IMR-90 (cell line): ENCODE measurements around the gene KATNIP. TPM values are rescaled to one million over a fixed set of nuclear protein-coding genes. Genes with fewer than 3 reads are reported as not detected.

Source experiments
- ATAC-seq: fragments of 200-7000 bp; cut with Tn5 transposase; 2 replicates; pipeline ENCODE4 v1.9.1; 2020; ENCODE audit warnings: low read depth, mild to moderate bottlenecking, moderate library complexity
- BruUV-seq: library from RNA; stranded (reverse); fragments of 400-500 nt; replicated peaks from 2 replicates; lab custom pipeline; 2021; lab: Mats Ljungman, UMichigan
- CTCF ChIA-PET: fragments of 300-600 bp; formaldehyde crosslinking; extraction: SDS; loops from one replicate; lab custom pipeline; 2021; ENCODE audit warnings: antibody characterized with exemption; lab: Yijun Ruan, JAX
- POLR2A ChIA-PET: fragments of 300-600 bp; sonication (Branson Sonifier 250); formaldehyde crosslinking; loops from one replicate; lab custom pipeline; 2022; ENCODE audit warnings: antibody characterized with exemption; ENCODE audit not compliant: unreplicated experiment; lab: Charles Lee
- DNase-seq: peaks from one replicate; pipeline ENCODE4 v3.0.0; 2013
- H2AFZ ChIP-seq: replicated peaks from 2 replicates; pipeline ENCODE3; 2013; ENCODE audit warnings: low read length, mild to moderate bottlenecking; ENCODE audit not compliant: poor library complexity
- H2AK5ac ChIP-seq: 2 replicates; pipeline ENCODE4 v1.6.1; 2013; ENCODE audit warnings: low read depth, low read length, inconsistent platforms
- H2AK9ac ChIP-seq: replicated peaks from 2 replicates; pipeline ENCODE3; 2013; ENCODE audit warnings: mild to moderate bottlenecking, low read depth, low read length, moderate library complexity; ENCODE audit not compliant: poor library complexity
- H2BK120ac ChIP-seq: 2 replicates; pipeline ENCODE4 v1.6.1; 2013; ENCODE audit warnings: low read depth, low read length, inconsistent platforms
- H2BK15ac ChIP-seq: 3 replicates; pipeline ENCODE4 v1.6.1; 2013; ENCODE audit warnings: low read depth, low read length, inconsistent platforms
- H2BK20ac ChIP-seq: 2 replicates; pipeline ENCODE4 v1.6.1; 2013; ENCODE audit warnings: low read depth, mild to moderate bottlenecking, inconsistent platforms, low read length, moderate library complexity
- H2BK5ac ChIP-seq: 2 replicates; pipeline ENCODE4 v1.6.1; 2013; ENCODE audit warnings: mild to moderate bottlenecking, low read depth, low read length, inconsistent platforms; ENCODE audit not compliant: poor library complexity, severe bottlenecking
- H3K14ac ChIP-seq: replicated peaks from 2 replicates; pipeline ENCODE4 v1.6.1; 2013; ENCODE audit warnings: low read depth, low read length, inconsistent platforms
- H3K18ac ChIP-seq: 2 replicates; pipeline ENCODE4 v1.6.1; 2013; ENCODE audit warnings: low read depth, low read length, control low read depth
- H3K23ac ChIP-seq: 2 replicates; pipeline ENCODE4 v1.6.1; 2013; ENCODE audit warnings: low read depth, low read length, inconsistent platforms
- H3K27ac ChIP-seq: 2 replicates; pipeline ENCODE4 v1.5.1; 2013; ENCODE audit warnings: mild to moderate bottlenecking, control low read depth, low read length; ENCODE audit not compliant: insufficient read depth
- H3K27me3 ChIP-seq: 2 replicates; pipeline ENCODE4 v1.6.1; 2013; ENCODE audit warnings: low read length; ENCODE audit not compliant: control insufficient read depth, insufficient read depth
- H3K36me3 ChIP-seq: 2 replicates; pipeline ENCODE4 v1.6.1; 2013; ENCODE audit warnings: low read length, mixed read lengths; ENCODE audit not compliant: control insufficient read depth, insufficient read depth
- H3K4ac ChIP-seq: 2 replicates; pipeline ENCODE4 v1.6.1; 2013; ENCODE audit warnings: low read depth, low read length, inconsistent platforms
- H3K4me1 ChIP-seq: 2 replicates; pipeline ENCODE4 v1.6.1; 2013; ENCODE audit warnings: low read length, mixed read lengths; ENCODE audit not compliant: control insufficient read depth, insufficient read depth
- H3K4me2 ChIP-seq: 2 replicates; pipeline ENCODE4 v1.6.1; 2013; ENCODE audit warnings: low read depth, mild to moderate bottlenecking, control low read depth, low read length, moderate library complexity
- H3K4me3 ChIP-seq: 2 replicates; pipeline ENCODE4 v1.5.1; 2013; ENCODE audit warnings: low read depth, mild to moderate bottlenecking, control low read depth, low read length, moderate library complexity; ENCODE audit not compliant: insufficient read depth
- H3K56ac ChIP-seq: 2 replicates; pipeline ENCODE4 v1.6.1; 2013; ENCODE audit warnings: low read length, inconsistent platforms; ENCODE audit not compliant: insufficient read depth; ENCODE audit errors: extremely low read depth
- H3K79me1 ChIP-seq, 2 experiments: 2 replicates each; pipeline ENCODE4 v1.6.1; 2013; ENCODE audit warnings: low read length in 2 of 2, inconsistent platforms in 1 of 2, low read depth in 1 of 2
- H3K9ac ChIP-seq: 2 replicates; pipeline ENCODE4 v1.6.1; 2013; ENCODE audit warnings: low read depth, low read length, control low read depth
- H3K9me1 ChIP-seq: 2 replicates; pipeline ENCODE4 v1.6.1; 2013; ENCODE audit warnings: low read length, inconsistent platforms; ENCODE audit not compliant: insufficient read depth
- H3K9me3 ChIP-seq: 2 replicates; pipeline ENCODE4 v1.6.1; 2013; ENCODE audit warnings: low read length; ENCODE audit not compliant: control insufficient read depth, insufficient read depth
- H4K20me1 ChIP-seq: 2 replicates; pipeline ENCODE4 v1.6.1; 2013; ENCODE audit warnings: low read length, inconsistent platforms; ENCODE audit not compliant: insufficient read depth
- H4K5ac ChIP-seq: 2 replicates; pipeline ENCODE4 v1.6.1; 2013; ENCODE audit warnings: mild to moderate bottlenecking, low read depth, low read length, control low read depth
- H4K8ac ChIP-seq, 2 experiments: 2 replicates each; pipeline ENCODE4 v1.6.1; 2013; ENCODE audit warnings: low read depth in 2 of 2, low read length in 2 of 2, control low read depth in 1 of 2, inconsistent platforms in 1 of 2
- H4K91ac ChIP-seq: 2 replicates; pipeline ENCODE4 v1.6.1; 2013; ENCODE audit warnings: low read depth, low read length, inconsistent platforms; ENCODE audit not compliant: insufficient read depth
- BHLHE40 ChIP-seq: fragments of 150-350 bp; IDR thresholded peaks from 2 replicates; pipeline ENCODE4 v1.6.1; 2016; ENCODE audit warnings: mild to moderate bottlenecking, low read depth, low read length
- CEBPB ChIP-seq: IDR thresholded peaks from 2 replicates; pipeline ENCODE4 v1.6.1; 2012; ENCODE audit warnings: low read depth, low read length, improper control_type of control experiment
- CHD1 ChIP-seq: IDR thresholded peaks from 2 replicates; pipeline ENCODE4 v1.6.1; 2012; ENCODE audit warnings: low read depth, low read length, improper control_type of control experiment
- CTCF ChIP-seq: conservative IDR thresholded peaks from 2 replicates; pipeline ENCODE4 v1.5.1; 2012; ENCODE audit warnings: mild to moderate bottlenecking, low read depth, low read length, improper control_type of control experiment
- ELK1 ChIP-seq: fragments of 150-350 bp; IDR thresholded peaks from 2 replicates; pipeline ENCODE4 v1.6.1; 2016; ENCODE audit warnings: low read depth, mild to moderate bottlenecking, low read length, moderate library complexity, borderline replicate concordance
- MAFK ChIP-seq: IDR thresholded peaks from 2 replicates; pipeline ENCODE4 v1.6.1; 2012; ENCODE audit warnings: low read depth, low read length, improper control_type of control experiment
- MAZ ChIP-seq: IDR thresholded peaks from 2 replicates; pipeline ENCODE4 v1.6.1; 2012; ENCODE audit warnings: low read depth, mild to moderate bottlenecking, low read length, improper control_type of control experiment, moderate library complexity, borderline replicate concordance
- MXI1 ChIP-seq: IDR thresholded peaks from 2 replicates; pipeline ENCODE4 v1.6.1; 2012; ENCODE audit warnings: low read depth, mild to moderate bottlenecking, low read length, moderate library complexity, borderline replicate concordance
- NFE2L2 ChIP-seq: fragments of 150-350 bp; IDR thresholded peaks from 2 replicates; pipeline ENCODE4 v1.6.1; 2016; ENCODE audit warnings: low read depth, mild to moderate bottlenecking, low read length
- POLR2A ChIP-seq: IDR thresholded peaks from 2 replicates; pipeline ENCODE4 v1.6.1; 2012; ENCODE audit warnings: mild to moderate bottlenecking, low read depth, low read length
- RAD21 ChIP-seq: IDR thresholded peaks from 2 replicates; pipeline ENCODE4 v1.6.1; 2012; ENCODE audit warnings: low read length, improper control_type of control experiment
- RCOR1 ChIP-seq: IDR thresholded peaks from 2 replicates; pipeline ENCODE4 v1.6.1; 2012; ENCODE audit warnings: mild to moderate bottlenecking, low read length, improper control_type of control experiment; ENCODE audit not compliant: insufficient replicate concordance
- RFX5 ChIP-seq: IDR thresholded peaks from 2 replicates; pipeline ENCODE4 v1.8.0; 2012; ENCODE audit warnings: low read depth, mild to moderate bottlenecking, low read length, moderate library complexity
- SMC3 ChIP-seq: fragments of 150-350 bp; IDR thresholded peaks from 2 replicates; pipeline ENCODE4 v1.6.1; 2016; ENCODE audit warnings: low read depth, mild to moderate bottlenecking, antibody characterized with exemption, low read length, moderate library complexity
- WGBS, 2 experiments: methylation state at CpG; one replicate each; pipeline versions ENCODE4 v1.1.5 to v1.1.7; 2013; ENCODE audit warnings: missing lambda C conversion rate in 2 of 2; ENCODE audit not compliant: insufficient read length in 1 of 2; ENCODE audit errors: extremely low coverage in 2 of 2; 5-methylcytosine and 5-hydroxymethylcytosine counted together
- dilution Hi-C: fragments of 300-500 bp; cut with HindIII; formaldehyde crosslinking; loops from one replicate; pipeline ENCODE4 v1.14.3; 2018; ENCODE audit warnings: low sequenced_read_pairs; ENCODE audit not compliant: unreplicated experiment
- in situ Hi-C: fragments of 300-500 bp; cut with MboI; formaldehyde crosslinking; loops from 3 replicates; pipeline ENCODE4 v1.14.3; 2019; ENCODE audit warnings: low sequenced_read_pairs, inconsistent platforms, mixed read lengths
- intact Hi-C: fragments of 100-400 bp; cut with micrococcal nuclease; formaldehyde crosslinking; loops from 2 replicates; pipeline ENCODE4 v1.10.0; 2022
- polyA plus RNA-seq, 3 experiments: library from polyadenylated mRNA; depleted of rRNA; stranded (reverse); fragments of >200 nt; gene quantifications; 2 replicates each; pipeline ENCODE4 v1.2.3, GENCODE V29; 2012; ENCODE audit warnings: low replicate concordance in 1 of 3
- total RNA-seq: library from RNA; depleted of rRNA; stranded (reverse); fragments of >200 nt; gene quantifications from 2 replicates; pipeline ENCODE4 v1.2.3, GENCODE V29; 2012

The KATNIP gene
- total and polyA plus RNA-seq, 2 of the 4 experiments (the other 2 are of a cell fraction), result 16.7 to 18.6 TPM

- H4K8ac ChIP-seq, result no peak overlapping the region
- H3K4me2 ChIP-seq, result no peak overlapping the region
- H4K91ac ChIP-seq, result no peak overlapping the region
- ChIA-PET CTCF (interaction anchor here (0.5 to 1.5 kb wide), 3 partner anchors 14 to 940 kb away, joined by 3 to 5 read pairs (median 5); partner anchors contain the start of gene NPIPB7), POLR2A (no interaction called here)
- H3K36me3 ChIP-seq, result peaks cover 78% of the 10 kb centered on the region
- H3K27ac ChIP-seq, result no peak overlapping the region
- H2AK9ac ChIP-seq, result no peak overlapping the region
- H2BK5ac ChIP-seq, result no peak overlapping the region
- no peak overlapping the region for H3K18ac ChIP-seq
- dilution Hi-C loops, result no loop called here
- no peaks in the 10 kb centered on the region for H3K9me3 ChIP-seq
- in situ Hi-C loops, result no loop called here
- H3K79me1 ChIP-seq, result peaks cover 6 to 28% of the 10 kb centered on the region in 2 experiments; a peak in 3 of 4 replicates
- H2BK15ac ChIP-seq, result no peak overlapping the region
- no peak overlapping the region for H2BK120ac ChIP-seq
- 84% methylated on average over 8 of the region's 19 CpGs; no CpG with 5 or more reads in 1 of the 2 experiments for WGBS, 2 experiments
- no peak overlapping the region for H3K23ac ChIP-seq
- H3K14ac ChIP-seq, result no peak overlapping the region
- no peak overlapping the region for H3K4ac ChIP-seq
- no peaks in the 10 kb centered on the region for H3K27me3 ChIP-seq
- no peak overlapping the region for H3K56ac ChIP-seq
- H2AK5ac ChIP-seq, result no peak overlapping the region
- H4K5ac ChIP-seq, result no peak overlapping the region
- no peak overlapping the region for H2BK20ac ChIP-seq
- H3K9ac ChIP-seq, result no peak overlapping the region
- H3K4me1 ChIP-seq, result peaks cover 4% of the 10 kb centered on the region
- no TSS peak for BruUV-seq
- ATAC-seq, result no peak
- peaks cover 14% of the 10 kb centered on the region for H3K9me1 ChIP-seq
- no peak for DNase-seq
- intact Hi-C loops, result no loop called here
- H4K20me1 ChIP-seq, result peaks cover 26% of the 10 kb centered on the region
- no peak overlapping the region for H3K4me3 ChIP-seq
- no peak overlapping the region for H2AFZ ChIP-seq
- TF ChIP-seq MAFK, result no peak
- TF ChIP-seq BHLHE40, result no peak
- no peak for TF ChIP-seq SMC3
- TF ChIP-seq MXI1, result no peak
- no peak for TF ChIP-seq RCOR1
- TF ChIP-seq RFX5, result no peak
- no peak for TF ChIP-seq MAZ
- no peak for TF ChIP-seq CTCF
- TF ChIP-seq CEBPB, result no peak
- no peak for TF ChIP-seq ELK1
- no peak for TF ChIP-seq POLR2A
- TF ChIP-seq CHD1, result no peak
- TF ChIP-seq RAD21, result no peak
- TF ChIP-seq NFE2L2, result no peak
Measured at GRCh38 chr16:27531826-27532800, 17.8 kb upstream of the KATNIP start.
